LNCaP clone FGC (cell line): Measurements from ENCODE around the gene CDC42SE2.
"Not testable (repeated sequence)": the region's sequence is repeated elsewhere in the genome, so short reads cannot be mapped to it uniquely, and the experiment has no call there.

Source experiments
- DNase-seq: peaks from one replicate; pipeline ENCODE4 v3.0.0-alpha.2; 2011; ENCODE audit warnings: low read depth
- H3K4me3 ChIP-seq: 2 replicates; pipeline ENCODE4 v1.5.1; 2011; ENCODE audit warnings: mild to moderate bottlenecking, low read depth, low read length, control low read depth
- TF ChIP-seq, protein P1 (sequence below): IDR thresholded peaks from 2 replicates; pipeline ENCODE4 v1.5.1; 2012; ENCODE audit warnings: mild to moderate bottlenecking; ENCODE audit not compliant: control insufficient read depth, insufficient read depth; ENCODE audit errors: extremely low read depth

CDC42SE2 gene

GRCh38 chr5:131268758-131269370 lies 5.0 kb downstream of the CDC42SE2 start:
- no peak overlapping the region for H3K4me3 ChIP-seq
- TF ChIP-seq, protein P1, sequence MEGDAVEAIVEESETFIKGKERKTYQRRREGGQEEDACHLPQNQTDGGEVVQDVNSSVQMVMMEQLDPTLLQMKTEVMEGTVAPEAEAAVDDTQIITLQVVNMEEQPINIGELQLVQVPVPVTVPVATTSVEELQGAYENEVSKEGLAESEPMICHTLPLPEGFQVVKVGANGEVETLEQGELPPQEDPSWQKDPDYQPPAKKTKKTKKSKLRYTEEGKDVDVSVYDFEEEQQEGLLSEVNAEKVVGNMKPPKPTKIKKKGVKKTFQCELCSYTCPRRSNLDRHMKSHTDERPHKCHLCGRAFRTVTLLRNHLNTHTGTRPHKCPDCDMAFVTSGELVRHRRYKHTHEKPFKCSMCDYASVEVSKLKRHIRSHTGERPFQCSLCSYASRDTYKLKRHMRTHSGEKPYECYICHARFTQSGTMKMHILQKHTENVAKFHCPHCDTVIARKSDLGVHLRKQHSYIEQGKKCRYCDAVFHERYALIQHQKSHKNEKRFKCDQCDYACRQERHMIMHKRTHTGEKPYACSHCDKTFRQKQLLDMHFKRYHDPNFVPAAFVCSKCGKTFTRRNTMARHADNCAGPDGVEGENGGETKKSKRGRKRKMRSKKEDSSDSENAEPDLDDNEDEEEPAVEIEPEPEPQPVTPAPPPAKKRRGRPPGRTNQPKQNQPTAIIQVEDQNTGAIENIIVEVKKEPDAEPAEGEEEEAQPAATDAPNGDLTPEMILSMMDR: no peak
- DNase-seq: no peak

- no peak overlapping the region for H3K4me3 ChIP-seq
- TF ChIP-seq, protein P1: no peak
- DNase-seq: no peak
Measured at GRCh38 chr5:131270809-131271208, 7.0 kb downstream of the CDC42SE2 start.

DNA sequence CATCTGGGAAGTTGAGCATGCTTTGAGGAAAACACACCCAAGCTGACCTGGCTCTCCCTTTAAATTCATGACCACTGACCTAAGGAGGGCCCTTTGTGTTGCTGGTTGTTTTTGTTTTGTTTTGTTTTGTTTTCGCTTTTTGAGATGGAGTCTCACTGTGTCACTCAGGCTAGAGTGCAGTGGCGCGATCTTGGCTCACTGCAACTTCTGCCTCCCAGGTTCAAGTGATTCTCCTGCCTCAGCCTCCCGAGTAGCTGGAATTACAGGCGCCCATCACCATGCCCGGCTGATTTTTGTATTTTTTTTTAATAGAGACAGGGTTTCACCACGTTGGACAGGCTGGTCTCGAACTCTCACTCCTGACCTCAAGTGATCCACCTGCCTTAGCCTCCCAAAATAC lies 8.0 kb downstream of the CDC42SE2 start:
- not testable (repeated sequence) for H3K4me3 ChIP-seq, DNase-seq

GRCh38 chr5:131272307-131272706 lies 8.5 kb downstream of the CDC42SE2 start:
- no peak overlapping the region for H3K4me3 ChIP-seq
- no peak for DNase-seq
- TF ChIP-seq, protein P1: no peak

GRCh38 chr5:131272724-131273123 lies 8.9 kb downstream of the CDC42SE2 start:
- no peak overlapping the region for H3K4me3 ChIP-seq
- TF ChIP-seq, protein P1: no peak
- no peak for DNase-seq

GRCh38 chr5:131274326-131275063 lies 10.6 kb downstream of the CDC42SE2 start:
- TF ChIP-seq, protein P1: no peak

DNA sequence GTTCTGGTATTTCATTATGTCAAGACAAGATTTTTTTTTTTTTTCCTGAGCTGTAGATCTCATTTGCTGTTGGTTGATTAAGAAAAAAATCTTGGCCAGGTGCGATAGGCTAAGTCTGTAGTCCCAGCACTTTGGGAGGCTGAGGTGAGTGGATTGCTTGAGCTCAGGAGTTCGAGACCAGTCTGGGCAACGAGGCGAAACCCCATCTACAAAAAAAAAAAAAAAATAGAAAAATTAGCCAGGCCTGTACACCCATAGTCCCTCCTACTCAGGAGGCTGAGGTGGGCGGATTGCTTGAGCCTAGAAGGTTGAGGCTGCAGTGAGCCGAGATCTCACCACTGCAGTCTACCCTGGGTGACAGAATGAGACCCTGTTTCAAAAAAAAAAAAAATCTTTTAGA lies 12.2 kb downstream of the CDC42SE2 start:
- DNase-seq: no peak
- TF ChIP-seq, protein P1: no peak
- H3K4me3 ChIP-seq: no peak overlapping the region

More at GRCh38 chr5:131274326-131275063, 10.6 kb downstream of the CDC42SE2 start:
- no peak overlapping the region for H3K4me3 ChIP-seq
- DNase-seq: no peak
